OCI-LY3 (cell line): ENCODE data around the gene HDAC8.

Source experiments
- H2AFZ ChIP-seq: fragments of 200-600, 300-600 bp; shearing (Covaris generic); 2 replicates; pipeline ENCODE4 v1.6.0; 2014; ENCODE audit warnings: antibody characterized with exemption, low read depth, low read length
- H3K27ac ChIP-seq: fragments of 200-600, 300-600 bp; sonication (generic); 2 replicates; pipeline ENCODE4 v1.5.1; 2014; ENCODE audit warnings: mild to moderate bottlenecking, low read length, moderate library complexity, mixed read lengths
- H3K27me3 ChIP-seq: fragments of 200-600, 300-600 bp; sonication (generic); 2 replicates; pipeline ENCODE4 v1.6.1; 2014; ENCODE audit warnings: low read depth, low read length, mixed read lengths
- H3K36me3 ChIP-seq: fragments of 200-600, 300-600 bp; sonication (generic); replicated peaks from 2 replicates; pipeline ENCODE3; 2014; ENCODE audit warnings: low read depth, low read length, mixed read lengths
- H3K4me1 ChIP-seq: fragments of 300-600, 200-600 bp; sonication (generic); 2 replicates; pipeline ENCODE4 v1.6.1; 2014; ENCODE audit warnings: low read length, mixed read lengths
- H3K4me2 ChIP-seq: fragments of 200-600, 300-600 bp; sonication (generic); 2 replicates; pipeline ENCODE4 v1.6.1; 2014; ENCODE audit warnings: low read length, mixed read lengths
- H3K4me3 ChIP-seq: fragments of 300-600, 200-600 bp; sonication (generic); 2 replicates; pipeline ENCODE4 v1.5.1; 2014; ENCODE audit warnings: antibody characterized with exemption, mild to moderate bottlenecking, low read length, moderate library complexity
- H3K79me2 ChIP-seq: fragments of 300-600, 200-600 bp; shearing (Covaris generic); 2 replicates; pipeline ENCODE4 v1.6.1; 2014; ENCODE audit warnings: mild to moderate bottlenecking, low read length, mixed read lengths
- H3K9ac ChIP-seq: fragments of 300-600, 200-600 bp; shearing (Covaris generic); 2 replicates; pipeline ENCODE4 v1.6.0; 2014; ENCODE audit warnings: mild to moderate bottlenecking, low read length, moderate library complexity
- H3K9me3 ChIP-seq: fragments of 200-600, 300-600 bp; shearing (Covaris generic); 2 replicates; pipeline ENCODE4 v1.6.1; 2014; ENCODE audit warnings: low read length, mixed read lengths; ENCODE audit not compliant: insufficient read depth
- H4K20me1 ChIP-seq: fragments of 200-600, 300-600 bp; sonication (generic); 2 replicates; pipeline ENCODE4 v1.6.1; 2016; ENCODE audit warnings: low read length, mixed read lengths; ENCODE audit not compliant: insufficient read depth
- CTCF ChIP-seq: fragments of 200-600, 300-600 bp; sonication (generic); IDR thresholded peaks from 2 replicates; pipeline ENCODE4 v1.5.1; 2014; ENCODE audit warnings: antibody characterized with exemption, low read length, low read depth
- EZH2phosphoT487 ChIP-seq: fragments of 200-600 bp; shearing (Covaris generic); IDR thresholded peaks from 2 replicates; pipeline ENCODE4 v1.6.1; 2018; ENCODE audit warnings: antibody characterized with exemption, mixed run types, low read depth

Gene HDAC8

GRCh38 chrX:72308566-72309296 lies 263.9 kb downstream of the HDAC8 start:
- no peak overlapping the region for H3K9ac ChIP-seq
- no peaks in the 10 kb centered on the region for H3K36me3 ChIP-seq
- no peak for TF ChIP-seq CTCF
- TF ChIP-seq EZH2phosphoT487 = no peak
- no peak overlapping the region for H2AFZ ChIP-seq
- 0 out of 2 replicates have a peak, but pooled peaks cover 4% of the 10 kb centered on the region for H3K4me1 ChIP-seq
- no peaks in the 10 kb centered on the region for H4K20me1 ChIP-seq
- no peak overlapping the region for H3K4me3 ChIP-seq
- H3K9me3 ChIP-seq = no peaks in the 10 kb centered on the region
- H3K27ac ChIP-seq = no peak overlapping the region
- H3K27me3 ChIP-seq = peaks cover 27% of the 10 kb centered on the region
- H3K79me2 ChIP-seq = no peaks in the 10 kb centered on the region
- H3K4me2 ChIP-seq = no peak overlapping the region

- Histone ChIP-seq H3K27me3 (peaks cover 27% of the 10 kb centered on the region), H3K4me3 (no peak overlapping the region)
These were observed 264.5 kb downstream of the HDAC8 start for GRCh38 chrX:72308209-72308565.

GRCh38 chrX:72307646-72308051 lies 265.0 kb downstream of the HDAC8 start:
- no peak overlapping the region for H3K27ac ChIP-seq
- no peaks in the 10 kb centered on the region for H3K9me3 ChIP-seq
- peak overlapping the region; percentile 84; the same call in 1 of the 2 replicates for H3K4me2 ChIP-seq
- no peak for TF ChIP-seq EZH2phosphoT487
- TF ChIP-seq CTCF = no peak
- H3K36me3 ChIP-seq = no peaks in the 10 kb centered on the region
- peaks cover 27% of the 10 kb centered on the region for H3K27me3 ChIP-seq
- H3K79me2 ChIP-seq = no peaks in the 10 kb centered on the region
- no peak overlapping the region; the same call in 1 of the 2 replicates for H3K4me3 ChIP-seq
- H3K4me1 ChIP-seq = 0 out of 2 replicates have a peak, but pooled peaks cover 4% of the 10 kb centered on the region
- H2AFZ ChIP-seq = no peak overlapping the region
- no peaks in the 10 kb centered on the region for H4K20me1 ChIP-seq
- no peak overlapping the region for H3K9ac ChIP-seq

More at GRCh38 chrX:72308209-72308565, 264.5 kb downstream of the HDAC8 start:
- no peaks in the 10 kb centered on the region for H3K36me3 ChIP-seq
- no peaks in the 10 kb centered on the region for H4K20me1 ChIP-seq
- TF ChIP-seq CTCF (no peak), EZH2phosphoT487 (no peak)
- no peak overlapping the region for H3K27ac ChIP-seq
- H2AFZ ChIP-seq = no peak overlapping the region
- H3K9me3 ChIP-seq = no peaks in the 10 kb centered on the region
- no peak overlapping the region for H3K9ac ChIP-seq
- no peak overlapping the region for H3K4me2 ChIP-seq
- 0 out of 2 replicates have a peak, but pooled peaks cover 4% of the 10 kb centered on the region for H3K4me1 ChIP-seq
- H3K79me2 ChIP-seq = no peaks in the 10 kb centered on the region

- 0 out of 2 replicates have a peak, but pooled peaks cover 4% of the 10 kb centered on the region for H3K4me1 ChIP-seq
- H4K20me1 ChIP-seq = no peaks in the 10 kb centered on the region
- no peak overlapping the region for H2AFZ ChIP-seq
- no peaks in the 10 kb centered on the region for H3K9me3 ChIP-seq
- no peaks in the 10 kb centered on the region for H3K79me2 ChIP-seq
- TF ChIP-seq EZH2phosphoT487 = no peak
- no peak for TF ChIP-seq CTCF
- peak overlapping the region; percentile 84 for H3K4me2 ChIP-seq
- peak overlapping the region; percentile 76 for H3K4me3 ChIP-seq
- peak overlapping the region; percentile 3; the same call in 1 of the 2 replicates for H3K9ac ChIP-seq
- no peaks in the 10 kb centered on the region for H3K36me3 ChIP-seq
- peaks cover 27% of the 10 kb centered on the region for H3K27me3 ChIP-seq
- no peak overlapping the region for H3K27ac ChIP-seq
These were observed 265.6 kb downstream of the HDAC8 start for GRCh38 chrX:72306851-72307645.
